Chondrocyte (in vitro differentiated cells): ENCODE measurements around the gene STKLD1. TPM values are rescaled to one million over a fixed set of nuclear protein-coding genes. Genes with fewer than 3 reads are reported as not detected.
A peak's percentile ranks its signal among the peaks of the same experiment; 100 is the strongest.
"Not testable (repeated sequence)": the region's sequence is repeated elsewhere in the genome, so short reads cannot be mapped to it uniquely, and the experiment has no call there.

Source experiments
- DNase-seq: peaks from one replicate; pipeline ENCODE4 v3.0.0; 2021; ENCODE audit warnings: mixed read lengths, low spot score
- H3K27ac Mint-ChIP-seq: one replicate; pipeline ENCODE4 v1.8.0; 2021; ENCODE audit warnings: mild to moderate bottlenecking, moderate library complexity, mixed read lengths; ENCODE audit not compliant: unreplicated experiment
- H3K27me3 Mint-ChIP-seq: 2 replicates; pipeline ENCODE4 v1.8.0; 2021; ENCODE audit warnings: low read depth, mixed read lengths
- H3K36me3 Mint-ChIP-seq: 2 replicates; pipeline ENCODE4 v1.8.0; 2021; ENCODE audit warnings: low read depth, mixed read lengths
- H3K4me1 Mint-ChIP-seq: 2 replicates; pipeline ENCODE4 v1.8.0; 2021; ENCODE audit warnings: low read depth, mild to moderate bottlenecking, mixed read lengths
- H3K4me3 Mint-ChIP-seq: one replicate; pipeline ENCODE4 v1.8.0; 2021; ENCODE audit warnings: mild to moderate bottlenecking, moderate library complexity, mixed read lengths; ENCODE audit not compliant: unreplicated experiment
- H3K9me3 Mint-ChIP-seq: 2 replicates; pipeline ENCODE4 v1.8.0; 2021; ENCODE audit warnings: low read depth, mixed read lengths
- total RNA-seq: library from RNA; stranded (reverse); gene quantifications from 3 replicates; pipeline ENCODE4 v1.2.1, GENCODE V29; 2021
- TF ChIP-seq, protein P1 (sequence below): fragments of 200-600 bp; sonication (generic); IDR thresholded peaks from 2 replicates; pipeline ENCODE4 v1.5.0; 2021; ENCODE audit warnings: antibody characterized with exemption, mild to moderate bottlenecking, moderate library complexity

STKLD1 gene
- total RNA-seq, 1 donor from 2014 or later = 1.8 TPM

DNA sequence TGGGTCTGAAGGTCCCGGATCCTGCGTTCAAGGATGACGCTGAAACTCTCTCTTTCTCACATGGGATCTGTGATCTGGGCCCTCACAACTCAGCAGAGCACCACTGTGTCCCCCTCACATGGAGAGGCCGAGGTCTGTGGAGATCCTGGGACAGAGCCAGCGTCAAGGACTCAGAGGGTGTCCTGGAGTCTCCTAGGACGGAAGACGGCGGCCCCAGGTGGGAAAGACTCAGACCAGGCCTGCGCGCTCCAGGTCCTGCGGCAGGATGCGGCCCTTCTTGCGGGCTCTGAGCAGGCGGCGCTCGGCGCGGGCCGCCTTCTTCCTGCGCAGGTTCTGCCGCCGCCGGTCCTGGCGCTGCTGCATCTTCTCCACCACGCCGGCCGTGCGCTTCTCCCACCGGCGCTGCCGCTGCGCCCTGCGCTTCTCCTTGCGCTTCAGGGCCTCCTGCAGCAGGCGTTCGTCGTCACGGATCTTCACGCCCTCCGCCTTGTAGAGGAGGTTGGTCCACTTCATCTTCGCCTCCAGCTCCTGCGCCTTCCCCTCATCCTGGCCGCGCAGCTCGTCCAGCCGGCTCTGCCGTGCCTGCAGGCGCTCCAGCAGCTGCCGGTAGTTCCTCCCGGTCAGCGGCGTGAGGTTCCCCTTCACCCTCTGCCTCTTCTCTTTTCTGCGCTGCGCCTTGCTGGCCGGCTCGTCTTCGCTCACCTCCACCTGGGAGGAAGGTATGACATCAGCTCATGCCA is 44.4 kb upstream of the STKLD1 start:
- TF ChIP-seq, protein P1, sequence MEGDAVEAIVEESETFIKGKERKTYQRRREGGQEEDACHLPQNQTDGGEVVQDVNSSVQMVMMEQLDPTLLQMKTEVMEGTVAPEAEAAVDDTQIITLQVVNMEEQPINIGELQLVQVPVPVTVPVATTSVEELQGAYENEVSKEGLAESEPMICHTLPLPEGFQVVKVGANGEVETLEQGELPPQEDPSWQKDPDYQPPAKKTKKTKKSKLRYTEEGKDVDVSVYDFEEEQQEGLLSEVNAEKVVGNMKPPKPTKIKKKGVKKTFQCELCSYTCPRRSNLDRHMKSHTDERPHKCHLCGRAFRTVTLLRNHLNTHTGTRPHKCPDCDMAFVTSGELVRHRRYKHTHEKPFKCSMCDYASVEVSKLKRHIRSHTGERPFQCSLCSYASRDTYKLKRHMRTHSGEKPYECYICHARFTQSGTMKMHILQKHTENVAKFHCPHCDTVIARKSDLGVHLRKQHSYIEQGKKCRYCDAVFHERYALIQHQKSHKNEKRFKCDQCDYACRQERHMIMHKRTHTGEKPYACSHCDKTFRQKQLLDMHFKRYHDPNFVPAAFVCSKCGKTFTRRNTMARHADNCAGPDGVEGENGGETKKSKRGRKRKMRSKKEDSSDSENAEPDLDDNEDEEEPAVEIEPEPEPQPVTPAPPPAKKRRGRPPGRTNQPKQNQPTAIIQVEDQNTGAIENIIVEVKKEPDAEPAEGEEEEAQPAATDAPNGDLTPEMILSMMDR = no peak
- Mint-ChIP-seq H3K9me3 (no peaks in the 10 kb centered on the region), H3K4me3 (no peak overlapping the region), H3K27ac (no peak overlapping the region), H3K36me3 (peaks cover 19% of the 10 kb centered on the region), H3K4me1 (peaks cover 18% of the 10 kb centered on the region), H3K27me3 (no peaks in the 10 kb centered on the region)
- DNase-seq = peak; percentile 86

DNA sequence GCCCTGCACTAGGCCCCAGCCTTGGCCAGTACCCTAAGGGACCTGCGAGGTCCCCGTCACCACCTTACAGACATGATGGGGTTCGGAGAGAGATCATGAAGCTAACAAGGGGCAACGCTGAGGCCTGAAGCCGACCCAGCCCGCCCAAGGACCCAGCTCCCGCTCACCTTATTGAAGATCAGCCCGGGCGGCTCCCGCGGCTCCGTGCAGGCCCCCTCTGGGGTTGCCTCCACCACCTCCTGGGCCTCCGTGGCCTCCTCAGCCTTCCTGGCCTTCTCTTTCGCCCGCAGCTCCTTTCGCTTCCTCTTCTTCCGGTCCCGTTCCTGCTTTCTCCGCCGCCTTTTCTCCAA is 43.8 kb upstream of the STKLD1 start:
- Mint-ChIP-seq H3K4me3 (no peak overlapping the region), H3K36me3 (peaks cover 19% of the 10 kb centered on the region), H3K9me3 (no peaks in the 10 kb centered on the region), H3K4me1 (peaks cover 19% of the 10 kb centered on the region), H3K27me3 (no peaks in the 10 kb centered on the region), H3K27ac (no peak overlapping the region)
- TF ChIP-seq, protein P1 = no peak
- DNase-seq = peak; percentile 71

DNA sequence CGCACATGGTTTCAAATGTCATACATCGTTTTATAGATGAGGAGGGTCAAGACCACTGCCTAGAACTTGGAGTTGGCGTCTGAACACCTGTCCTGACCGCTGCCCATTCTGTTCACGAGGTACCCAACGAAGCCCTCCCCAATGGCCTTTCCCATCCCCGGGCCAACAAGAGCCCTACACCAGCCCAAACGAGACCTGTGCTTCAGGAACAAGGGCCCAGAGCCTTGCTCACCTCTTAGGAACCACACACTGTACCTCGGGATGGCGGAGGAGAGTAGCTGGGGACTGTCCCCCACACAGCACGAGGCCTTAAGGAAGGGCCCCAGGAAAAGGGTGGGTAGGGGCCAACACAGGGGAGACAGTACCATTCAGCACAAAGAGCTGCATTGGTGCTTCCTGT is 43.2 kb upstream of the STKLD1 start:
- no peak overlapping the region for H3K27ac Mint-ChIP-seq
- no peaks in the 10 kb centered on the region for H3K9me3 Mint-ChIP-seq
- TF ChIP-seq, protein P1 = no peak
- H3K36me3 Mint-ChIP-seq = peaks cover 19% of the 10 kb centered on the region
- H3K4me3 Mint-ChIP-seq = no peak overlapping the region
- peak; percentile 55 for DNase-seq
- H3K4me1 Mint-ChIP-seq = peaks cover 19% of the 10 kb centered on the region
- no peaks in the 10 kb centered on the region for H3K27me3 Mint-ChIP-seq

DNA sequence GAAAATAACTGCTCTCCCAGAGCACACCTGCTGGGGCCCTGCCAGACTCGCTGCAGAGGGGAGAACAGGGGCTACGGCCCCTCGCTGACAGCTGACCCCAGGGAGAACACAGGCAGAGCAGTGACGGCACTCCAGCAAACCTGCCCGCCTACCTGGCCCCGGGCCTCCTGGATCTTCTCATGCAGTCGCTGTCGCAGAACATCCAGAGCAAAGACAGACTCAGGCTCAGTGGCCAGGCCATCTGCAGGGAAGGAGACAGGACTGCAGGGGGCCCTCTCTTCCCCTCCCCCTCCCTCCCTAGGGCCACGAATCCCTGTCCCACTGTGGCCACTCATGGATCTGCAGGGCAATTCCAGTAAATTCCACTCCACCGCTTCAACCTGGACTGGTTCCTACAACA is 42.6 kb upstream of the STKLD1 start:
- Mint-ChIP-seq H3K36me3 (peaks cover 19% of the 10 kb centered on the region), H3K27me3 (no peaks in the 10 kb centered on the region), H3K4me3 (no peak overlapping the region), H3K9me3 (no peaks in the 10 kb centered on the region), H3K27ac (no peak overlapping the region), H3K4me1 (peaks cover 19% of the 10 kb centered on the region)
- DNase-seq = peak; percentile 61
- TF ChIP-seq, protein P1 = no peak

DNA sequence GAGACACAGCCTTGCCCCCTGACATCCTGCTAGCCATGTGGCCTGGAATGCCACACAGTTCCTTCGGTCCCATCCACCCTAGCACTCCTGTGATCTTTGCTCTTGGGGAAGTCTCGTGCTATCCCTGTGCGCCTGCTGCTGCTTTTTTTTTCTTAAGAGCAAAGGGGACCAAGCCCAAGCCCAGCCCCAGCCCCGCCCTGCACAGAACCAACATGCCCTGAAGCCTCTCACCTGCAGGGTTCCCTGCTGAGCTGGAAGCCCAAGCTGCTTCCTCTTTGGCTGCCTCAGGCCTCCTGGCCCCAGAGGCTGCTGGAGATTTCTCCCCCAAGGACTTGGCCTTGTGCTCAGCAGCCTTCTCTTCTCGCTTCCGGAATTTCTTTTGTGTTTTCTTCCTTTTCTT is 42.0 kb upstream of the STKLD1 start:
- H3K36me3 Mint-ChIP-seq = peaks cover 21% of the 10 kb centered on the region
- peak overlapping the region; percentile 19 for H3K4me3 Mint-ChIP-seq
- H3K27me3 Mint-ChIP-seq = no peaks in the 10 kb centered on the region
- H3K4me1 Mint-ChIP-seq = peaks cover 19% of the 10 kb centered on the region
- no peaks in the 10 kb centered on the region for H3K9me3 Mint-ChIP-seq
- DNase-seq = peak; percentile 30
- H3K27ac Mint-ChIP-seq = no peak overlapping the region
- TF ChIP-seq, protein P1 = no peak

DNA sequence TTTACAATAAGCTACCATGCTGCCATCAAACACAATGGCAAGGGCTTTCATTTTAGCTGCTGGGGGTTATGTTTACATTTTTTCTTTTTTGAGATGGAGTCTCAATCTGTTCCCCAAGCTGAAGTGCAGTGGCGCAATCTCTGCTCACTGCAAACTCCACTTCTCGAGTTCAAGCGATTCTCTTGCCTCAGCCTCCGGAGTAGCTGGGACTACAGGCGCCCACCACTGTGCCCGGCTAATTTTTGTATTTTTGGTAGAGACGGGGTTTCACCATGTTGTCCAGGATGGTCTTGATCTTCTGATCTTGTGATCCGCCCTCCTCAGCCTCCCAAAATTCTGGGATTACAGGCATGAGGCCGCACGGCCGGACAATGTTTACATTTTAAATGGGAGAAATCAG is 41.3 kb upstream of the STKLD1 start:
- Mint-ChIP-seq H3K4me3 (peak overlapping the region; percentile 97), H3K27ac (peak overlapping the region; percentile 94), H3K4me1 (peaks cover 19% of the 10 kb centered on the region), H3K36me3 (peaks cover 23% of the 10 kb centered on the region)
- peak; percentile 20 for DNase-seq
- H3K27me3 Mint-ChIP-seq, H3K9me3 Mint-ChIP-seq: not testable (repeated sequence)
